ENCODE data around the gene MAPK9. TPM values are rescaled to one million over a fixed set of nuclear protein-coding genes. Genes with fewer than 3 reads are reported as not detected.

Gene MAPK9
- total RNA-seq, 4 donors from 2014 or later = 25.5 to 42.3 (median 36.5) TPM

DNA sequence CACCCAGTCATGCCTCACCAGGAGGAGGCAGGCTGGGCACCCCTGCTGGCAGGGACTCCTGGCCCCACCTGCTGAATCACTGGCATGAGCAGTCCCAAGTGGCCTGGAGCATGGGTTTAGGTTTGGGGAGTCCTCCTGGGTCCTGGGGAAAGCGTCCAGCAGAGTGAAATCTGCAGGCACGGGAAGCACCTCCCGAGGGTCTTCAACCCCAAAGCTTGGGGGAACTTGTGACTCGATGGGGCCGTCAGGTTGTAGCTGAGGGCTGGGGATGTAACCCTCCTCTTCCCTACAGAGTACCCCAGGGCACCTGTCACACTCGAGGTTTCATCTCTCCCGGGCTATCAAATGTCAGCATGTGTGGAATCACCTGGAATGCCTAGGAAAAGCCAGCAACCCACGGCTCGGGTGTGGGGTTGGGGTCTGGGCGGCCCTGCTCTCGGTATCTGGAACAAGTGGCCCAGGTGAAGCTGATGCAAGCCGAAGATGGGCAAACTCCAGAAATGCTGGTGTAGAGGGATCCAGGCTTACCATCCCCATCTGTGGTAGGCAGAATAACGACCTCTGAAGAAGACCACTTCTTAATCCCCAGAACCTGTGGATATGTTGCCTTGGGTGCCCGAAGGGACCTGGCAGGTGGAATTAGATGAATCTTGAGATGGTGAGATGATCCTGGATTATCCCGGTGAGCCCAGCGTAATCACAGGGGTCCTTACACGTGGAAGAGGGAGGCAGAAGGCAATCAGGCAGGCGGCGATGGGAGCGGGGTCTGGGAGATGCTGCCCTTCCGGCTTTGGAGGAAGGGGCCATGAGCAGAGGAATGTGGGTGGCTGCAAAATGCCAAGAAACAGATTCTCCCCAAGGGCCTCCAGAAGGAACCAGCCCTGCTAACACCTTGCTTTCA is 76.8 kb downstream of the MAPK9 start:
- Histone ChIP-seq H3K4me3 (no peak overlapping the region), H3K36me3 (no peaks in the 10 kb centered on the region), H3K9me3 (peaks cover 11 to 17% of the 10 kb centered on the region in 2 donors), H3K27me3 (no peaks in the 10 kb centered on the region), H3K4me1 (peaks cover 0 to 3% (median 1%) of the 10 kb centered on the region in 4 donors), H3K27ac (no peak overlapping the region)
- TF ChIP-seq CTCF (IDR thresholded peaks at IDR 0.05) (no peak), POLR2A (IDR thresholded peaks at IDR 0.05) (no peak), POLR2AphosphoS5 (IDR thresholded peaks at IDR 0.05) (no peak), EP300 (IDR thresholded peaks at IDR 0.05; ENCODE audit: low read depth) (no peak)
- 90 to 98% methylated on average over 8 to 21 of the region's 21 CpGs for WGBS, 2 donors (ENCODE audit: low coverage in 1 of 2)
- no peak for DNase-seq
- in situ Hi-C loops (cut with MboI; ENCODE audit: low pct_ligation_motif_present in 1 of 4, low pct_unique_long_range_greater_than_20kb in 1 of 4, low sequenced_read_pairs in 3 of 4) = no loop called here
- intact Hi-C loops (cut with DNase I; ENCODE audit: low total_unique reads) = no loop called here

DNA sequence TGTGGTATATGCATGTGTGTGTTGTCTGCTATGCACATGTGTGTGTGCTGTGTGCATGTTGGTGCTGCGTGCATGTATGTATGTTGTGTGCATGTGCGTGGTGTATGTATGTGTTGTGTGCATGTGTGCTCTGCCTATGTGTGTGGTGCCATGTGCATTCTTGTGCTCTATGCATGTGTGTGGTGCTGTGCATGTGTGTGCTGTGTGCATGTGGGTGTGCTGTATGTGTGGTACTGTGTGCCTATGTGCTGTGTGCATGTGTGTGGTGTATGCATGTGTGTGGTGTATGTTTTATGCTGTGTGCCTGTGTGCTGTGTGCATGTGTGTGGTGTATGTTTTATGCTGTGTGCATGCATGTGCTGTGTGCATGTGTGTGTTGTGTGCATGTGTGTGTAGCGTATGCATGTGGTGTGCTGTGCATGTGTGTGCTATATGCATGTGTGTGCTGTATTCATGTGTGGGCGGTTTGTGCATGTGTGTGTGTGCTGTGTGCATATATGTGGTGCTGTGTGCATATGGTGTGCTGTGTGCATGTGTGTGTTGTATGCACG is 78.2 kb downstream of the MAPK9 start:
- WGBS, 2 donors (ENCODE audit: low coverage in 1 of 2) = 87% methylated on average over 5 of the region's 5 CpGs; no CpG with 5 or more reads in 1 of the 2 donors
- in situ Hi-C loops (cut with MboI; ENCODE audit: low pct_ligation_motif_present in 1 of 4, low pct_unique_long_range_greater_than_20kb in 1 of 4, low sequenced_read_pairs in 3 of 4) = no loop called here
- Histone ChIP-seq H3K27ac (no peak overlapping the region), H3K36me3 (no peaks in the 10 kb centered on the region), H3K27me3 (no peaks in the 10 kb centered on the region), H3K9me3 (peaks cover 2 to 6% of the 10 kb centered on the region in 2 donors), H3K4me1 (peaks cover 0 to 6% (median 2%) of the 10 kb centered on the region in 4 donors), H3K4me3 (no peak overlapping the region)
- DNase-seq = no peak
- TF ChIP-seq POLR2AphosphoS5 (IDR thresholded peaks at IDR 0.05) = no peak
- TF ChIP-seq CTCF (IDR thresholded peaks at IDR 0.05) = no peak
- TF ChIP-seq POLR2A (IDR thresholded peaks at IDR 0.05) = no peak
- TF ChIP-seq EP300 (IDR thresholded peaks at IDR 0.05; ENCODE audit: low read depth) = no peak
- intact Hi-C loops (cut with DNase I; ENCODE audit: low total_unique reads) = no loop called here

GRCh38 chr5:180213256-180213600 is 78.7 kb downstream of the MAPK9 start:
- H3K4me3 ChIP-seq = no peak overlapping the region
- TF ChIP-seq POLR2A (IDR thresholded peaks at IDR 0.05) (no peak), CTCF (IDR thresholded peaks at IDR 0.05) (no peak), POLR2AphosphoS5 (IDR thresholded peaks at IDR 0.05) (no peak), EP300 (IDR thresholded peaks at IDR 0.05; ENCODE audit: low read depth) (no peak)
- DNase-seq = no peak
- 5% methylated on average over 4 of the region's 4 CpGs; no CpG with 5 or more reads in 1 of the 2 donors for WGBS, 2 donors (ENCODE audit: low coverage in 1 of 2)
- peaks cover 0 to 6% of the 10 kb centered on the region in 2 donors for H3K9me3 ChIP-seq
- no peak overlapping the region for H3K27ac ChIP-seq
- no peaks in the 10 kb centered on the region for H3K36me3 ChIP-seq
- peaks cover 4% of the 10 kb centered on the region for H3K27me3 ChIP-seq
- in situ Hi-C loops (cut with MboI; ENCODE audit: low pct_ligation_motif_present in 1 of 4, low pct_unique_long_range_greater_than_20kb in 1 of 4, low sequenced_read_pairs in 3 of 4) (no loop called here), intact Hi-C loops (cut with DNase I; ENCODE audit: low total_unique reads) (no loop called here)
- peaks cover 0 to 10% (median 6%) of the 10 kb centered on the region in 4 donors for H3K4me1 ChIP-seq

GRCh38 chr5:180212363-180213255 is 79.3 kb downstream of the MAPK9 start:
- DNase-seq = no peak
- in situ Hi-C loops (cut with MboI; ENCODE audit: low pct_ligation_motif_present in 1 of 4, low pct_unique_long_range_greater_than_20kb in 1 of 4, low sequenced_read_pairs in 3 of 4) = no loop called here
- intact Hi-C loops (cut with DNase I; ENCODE audit: low total_unique reads) = no loop called here

More at GRCh38 chr5:180212363-180213255, 79.3 kb downstream of the MAPK9 start:
- no peaks in the 10 kb centered on the region for H3K36me3 ChIP-seq
- H3K4me1 ChIP-seq = peaks cover 0 to 13% (median 7%) of the 10 kb centered on the region in 4 donors
- peaks cover 10% of the 10 kb centered on the region for H3K27me3 ChIP-seq
- H3K27ac ChIP-seq = no peak overlapping the region
- no peak overlapping the region for H3K4me3 ChIP-seq
- TF ChIP-seq CTCF (IDR thresholded peaks at IDR 0.05) (no peak), POLR2AphosphoS5 (IDR thresholded peaks at IDR 0.05) (no peak), EP300 (IDR thresholded peaks at IDR 0.05; ENCODE audit: low read depth) (no peak), POLR2A (IDR thresholded peaks at IDR 0.05) (no peak)
- 34% methylated on average over 15 of the region's 19 CpGs; no CpG with 5 or more reads in 1 of the 2 donors for WGBS, 2 donors (ENCODE audit: low coverage in 1 of 2)
- H3K9me3 ChIP-seq = peaks cover 0 to 6% of the 10 kb centered on the region in 2 donors

All from transverse colon (tissue), 4 donors.